Measurements from ENCODE around the gene ANKRD28.

ANKRD28 gene

DNA sequence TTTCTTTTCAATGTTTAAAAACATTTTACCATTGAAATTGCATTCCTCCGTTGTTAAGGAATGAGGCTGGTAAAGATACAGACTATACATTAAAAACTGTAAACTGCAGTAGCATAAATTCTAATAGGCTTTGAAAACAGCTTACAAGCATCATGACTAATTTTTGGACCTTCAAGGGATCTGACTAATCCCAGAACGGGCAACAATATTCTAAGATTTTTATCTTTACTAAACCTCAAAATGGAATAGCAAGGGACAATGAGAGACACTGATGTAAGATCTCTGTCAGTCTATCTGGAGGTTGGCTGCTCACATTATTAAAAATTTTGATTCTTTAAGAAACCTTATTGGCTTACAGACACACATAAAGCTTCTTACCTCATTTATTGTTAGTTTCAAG, 121.5 kb downstream of the ANKRD28 start:
- TF ChIP-seq CTCF (IDR thresholded peaks at IDR 0.05; ENCODE audit: unreplicated experiment in 3 of 3), result no peak
- no peak overlapping the region for H3K27ac Mint-ChIP-seq
- no peak overlapping the region for H3K4me3 Mint-ChIP-seq
- peaks cover 30% of the 10 kb centered on the region for H3K36me3 Mint-ChIP-seq (ENCODE audit: low read depth)
- no peaks in the 10 kb centered on the region for H3K27me3 Mint-ChIP-seq (ENCODE audit: low read depth)
- no peaks in the 10 kb centered on the region for H3K9me3 Mint-ChIP-seq
- no peaks in the 10 kb centered on the region for H3K4me1 Mint-ChIP-seq

DNA sequence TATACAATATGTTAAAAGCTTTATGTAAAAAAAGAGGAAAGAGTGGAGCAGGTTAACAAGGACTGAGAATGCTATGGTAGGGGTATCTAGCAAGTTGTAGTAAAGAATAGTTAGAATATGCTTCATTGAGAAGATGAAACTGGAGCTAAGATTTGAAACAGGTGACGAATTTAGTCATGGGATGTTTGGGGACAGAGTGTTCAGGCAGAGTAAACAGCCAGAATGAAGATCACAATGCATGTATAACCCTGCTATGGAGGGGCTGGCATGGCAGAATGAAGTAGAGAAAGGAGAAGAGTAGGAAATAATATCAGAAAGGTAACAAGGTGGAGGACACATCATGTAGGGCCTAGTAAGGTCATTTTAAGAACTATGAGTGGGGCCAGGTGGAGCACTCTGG, 124.2 kb downstream of the ANKRD28 start:
- no peaks in the 10 kb centered on the region for H3K27me3 Mint-ChIP-seq (ENCODE audit: low read depth)
- H3K4me1 Mint-ChIP-seq, result no peaks in the 10 kb centered on the region
- no peak for TF ChIP-seq CTCF (IDR thresholded peaks at IDR 0.05; ENCODE audit: unreplicated experiment in 3 of 3)
- peaks cover 36% of the 10 kb centered on the region for H3K36me3 Mint-ChIP-seq (ENCODE audit: low read depth)
- no peak overlapping the region for H3K27ac Mint-ChIP-seq
- no peaks in the 10 kb centered on the region for H3K9me3 Mint-ChIP-seq
- H3K4me3 Mint-ChIP-seq, result no peak overlapping the region

DNA sequence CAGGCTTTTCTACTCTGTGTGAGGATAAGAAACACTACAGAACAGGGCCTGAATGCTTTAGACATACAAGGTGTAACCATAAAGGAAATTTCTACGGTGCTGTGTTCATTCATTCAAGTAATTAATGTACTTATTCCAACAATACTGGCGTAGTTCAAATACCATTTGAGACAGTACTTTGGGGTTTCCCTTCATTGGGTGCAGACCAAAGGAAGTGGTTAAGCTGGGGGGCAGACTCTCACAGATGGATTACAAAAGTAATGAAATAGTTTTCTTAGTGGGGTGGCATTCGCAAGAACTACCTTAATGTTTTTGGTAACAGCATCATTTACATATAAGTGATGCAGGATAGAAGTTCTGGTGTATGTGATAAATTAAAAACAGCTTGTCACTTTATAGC, 130.3 kb downstream of the ANKRD28 start:
- peaks cover 7% of the 10 kb centered on the region for H3K4me1 Mint-ChIP-seq
- no peak overlapping the region for H3K27ac Mint-ChIP-seq
- no peak for TF ChIP-seq CTCF (IDR thresholded peaks at IDR 0.05; ENCODE audit: unreplicated experiment in 3 of 3)
- no peak overlapping the region for H3K4me3 Mint-ChIP-seq
- peaks cover 39% of the 10 kb centered on the region for H3K36me3 Mint-ChIP-seq (ENCODE audit: low read depth)
- H3K27me3 Mint-ChIP-seq (ENCODE audit: low read depth), result no peaks in the 10 kb centered on the region
- H3K9me3 Mint-ChIP-seq, result peaks cover 6% of the 10 kb centered on the region

- Mint-ChIP-seq H3K36me3 (ENCODE audit: low read depth) (peaks cover 35% of the 10 kb centered on the region), H3K4me3 (no peak overlapping the region), H3K9me3 (peaks cover 6% of the 10 kb centered on the region), H3K4me1 (peaks cover 14% of the 10 kb centered on the region), H3K27ac (no peak overlapping the region), H3K27me3 (ENCODE audit: low read depth) (no peaks in the 10 kb centered on the region)
- no peak for TF ChIP-seq CTCF (IDR thresholded peaks at IDR 0.05; ENCODE audit: unreplicated experiment in 3 of 3)
Measured at GRCh38 chr3:15666277-15666676, 131.5 kb downstream of the ANKRD28 start.

GRCh38 chr3:15665510-15666150, 132.1 kb downstream of the ANKRD28 start:
- no peaks in the 10 kb centered on the region for H3K27me3 Mint-ChIP-seq (ENCODE audit: low read depth)
- peaks cover 6% of the 10 kb centered on the region for H3K9me3 Mint-ChIP-seq
- TF ChIP-seq CTCF (IDR thresholded peaks at IDR 0.05; ENCODE audit: unreplicated experiment in 3 of 3), result no peak
- H3K36me3 Mint-ChIP-seq (ENCODE audit: low read depth), result peaks cover 30% of the 10 kb centered on the region
- no peak overlapping the region for H3K4me3 Mint-ChIP-seq
- H3K27ac Mint-ChIP-seq, result no peak overlapping the region
- peaks cover 14% of the 10 kb centered on the region for H3K4me1 Mint-ChIP-seq

- Mint-ChIP-seq H3K4me3 (no peak overlapping the region), H3K9me3 (peaks cover 6% of the 10 kb centered on the region), H3K4me1 (peaks cover 25% of the 10 kb centered on the region), H3K27me3 (ENCODE audit: low read depth) (no peaks in the 10 kb centered on the region), H3K27ac (no peak overlapping the region), H3K36me3 (ENCODE audit: low read depth) (peaks cover 22% of the 10 kb centered on the region)
- no peak for TF ChIP-seq CTCF (IDR thresholded peaks at IDR 0.05; ENCODE audit: unreplicated experiment in 3 of 3)
Measured at GRCh38 chr3:15664144-15664543, 133.6 kb downstream of the ANKRD28 start.
